Esophagus (tissue), 2 donors: ENCODE data around the gene GRIA3. TPM values are rescaled to one million over a fixed set of nuclear protein-coding genes. Genes with fewer than 3 reads are reported as not detected.

ENCODE experiments used
- H3K27ac ChIP-seq, 2 donors: one replicate each; pipeline ENCODE4 v1.5.1; 2013; ENCODE audit warnings: low read depth in 2 of 2, mild to moderate bottlenecking in 2 of 2, inconsistent platforms in 1 of 2, low read length in 1 of 2, moderate library complexity in 1 of 2
- H3K27me3 ChIP-seq, 2 donors: one replicate each; pipeline ENCODE4 v1.6.1; 2013; ENCODE audit warnings: low read length in 2 of 2, control low read depth in 1 of 2, mild to moderate bottlenecking in 1 of 2; ENCODE audit not compliant: insufficient read depth in 2 of 2, control insufficient read depth in 1 of 2
- H3K36me3 ChIP-seq, 2 donors: one replicate each; pipeline ENCODE4 v1.6.1; 2013; ENCODE audit warnings: low read length in 1 of 2; ENCODE audit not compliant: control insufficient read depth in 2 of 2, insufficient read depth in 2 of 2
- H3K4me1 ChIP-seq, 2 donors: one replicate each; pipeline ENCODE4 v1.6.1; 2013; ENCODE audit warnings: low read length in 1 of 2; ENCODE audit not compliant: control insufficient read depth in 2 of 2, insufficient read depth in 2 of 2
- H3K4me3 ChIP-seq, 2 donors: one replicate each; pipeline ENCODE4 v1.5.1; 2013; ENCODE audit warnings: low read length in 2 of 2, mild to moderate bottlenecking in 2 of 2, low read depth in 1 of 2, moderate library complexity in 1 of 2
- H3K9me3 ChIP-seq, 2 donors: one replicate each; pipeline ENCODE4 v1.6.1; 2013; ENCODE audit warnings: mild to moderate bottlenecking in 2 of 2, low read depth in 1 of 2, low read length in 1 of 2, moderate library complexity in 1 of 2; ENCODE audit not compliant: control insufficient read depth in 2 of 2, insufficient read depth in 1 of 2
- WGBS, 2 donors: extraction: QIAGEN DNeasy Blood & Tissue Kit; methylation state at CpG; one replicate each; pipeline ENCODE4 v1.1.7; 2013; 5-methylcytosine and 5-hydroxymethylcytosine counted together
- polyA plus RNA-seq, 2 donors: library from polyadenylated mRNA; stranded (reverse); fragments of 200-250 nt; gene quantifications; one replicate each; pipeline ENCODE4 v1.2.3, GENCODE V29; 2013
- donor health status: healthy with polysubstance abuse.
- donor health status: Bipolar disorder and iron deficiency.

The GRIA3 gene
- polyA plus RNA-seq, 2 donors, result 0.05 TPM; not detected in 1

DNA sequence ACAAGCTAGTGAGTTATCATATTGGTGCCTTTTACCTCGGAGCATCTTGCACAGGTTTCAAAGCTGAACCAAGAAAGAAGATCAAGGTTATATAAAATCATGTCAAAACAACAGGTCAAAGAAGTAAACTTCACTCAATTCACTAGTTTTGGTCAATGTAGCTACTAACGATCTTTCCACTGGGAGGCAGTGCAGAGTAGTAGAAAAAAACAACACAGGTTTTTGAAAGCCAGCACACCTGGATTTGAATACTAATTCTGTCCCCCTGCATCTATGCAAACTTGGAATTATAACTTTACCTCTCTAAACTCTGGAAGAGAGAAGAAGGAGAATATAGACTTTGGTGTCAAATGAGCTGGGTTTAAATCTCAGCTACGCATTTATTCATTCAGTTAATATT lies 266.1 kb downstream of the GRIA3 start:
- Histone ChIP-seq H3K9me3 (no peaks in the 10 kb centered on the region), H3K36me3 (no peaks in the 10 kb centered on the region), H3K27ac (no peak overlapping the region), H3K4me3 (no peak overlapping the region), H3K27me3 (no peaks in the 10 kb centered on the region), H3K4me1 (no peaks in the 10 kb centered on the region)
- 35 to 57% methylated on average over 3 of the region's 3 CpGs for WGBS, 2 donors

DNA sequence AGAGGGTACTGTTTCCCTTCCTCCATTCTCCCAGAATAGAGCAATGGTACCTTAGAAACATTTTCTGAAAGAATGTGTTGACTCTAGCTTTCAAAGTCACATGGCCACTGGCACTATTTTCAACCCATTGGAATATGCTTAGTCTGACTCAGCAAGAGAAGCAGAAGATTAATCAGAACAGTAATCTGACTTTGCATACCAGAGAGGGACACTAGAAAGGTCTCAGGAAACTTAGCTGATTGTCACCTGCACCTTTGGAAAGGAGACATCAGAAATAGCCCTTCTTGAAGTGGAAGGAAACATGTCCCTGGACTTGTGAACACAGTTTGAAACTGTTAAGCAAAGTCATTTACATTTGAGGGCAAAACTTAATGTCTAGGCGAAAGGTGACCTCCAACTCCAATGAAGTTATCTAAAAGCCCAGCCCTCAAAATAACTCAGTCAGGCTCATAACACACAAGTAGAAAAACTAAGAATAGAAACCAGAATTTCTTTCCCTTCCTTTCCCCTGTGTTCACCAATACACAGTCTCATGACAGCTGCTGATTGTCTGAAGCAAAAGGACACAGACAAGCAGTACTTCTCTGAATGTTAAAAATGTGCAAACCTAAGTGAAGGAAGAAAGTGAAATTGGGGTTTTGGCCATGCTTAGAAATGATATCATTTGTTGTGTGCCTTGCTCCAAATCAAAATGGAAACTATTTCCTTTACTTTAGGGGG lies 270.8 kb downstream of the GRIA3 start:
- no peaks in the 10 kb centered on the region for H3K9me3 ChIP-seq
- H3K27ac ChIP-seq, result no peak overlapping the region
- H3K36me3 ChIP-seq, result no peaks in the 10 kb centered on the region
- no peaks in the 10 kb centered on the region for H3K4me1 ChIP-seq
- no peaks in the 10 kb centered on the region for H3K27me3 ChIP-seq
- no peak overlapping the region for H3K4me3 ChIP-seq
- 78 to 100% methylated on average over 1 of the region's 1 CpG for WGBS, 2 donors

DNA sequence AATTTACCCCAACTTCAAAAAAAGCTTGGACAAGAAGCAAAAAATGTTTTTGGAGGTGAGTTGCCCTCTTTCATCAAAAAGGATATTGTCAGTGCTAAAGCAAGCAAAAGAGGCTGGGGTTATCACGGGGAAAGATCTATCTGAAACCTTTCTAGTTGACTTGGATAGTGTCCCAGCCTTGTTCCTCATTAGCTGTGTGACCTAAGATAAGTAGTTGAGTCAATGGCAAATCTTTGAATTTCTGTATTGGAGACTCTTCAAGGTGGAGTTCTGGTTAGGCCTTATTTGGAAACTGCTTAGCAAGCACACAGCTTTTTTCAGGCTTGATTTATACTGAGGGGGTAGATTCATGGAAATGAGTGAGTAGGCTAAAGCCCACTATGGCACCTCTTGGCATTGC lies 271.6 kb downstream of the GRIA3 start:
- H3K9me3 ChIP-seq, result no peaks in the 10 kb centered on the region
- H3K27ac ChIP-seq, result no peak overlapping the region
- H3K4me3 ChIP-seq, result no peak overlapping the region
- no peaks in the 10 kb centered on the region for H3K4me1 ChIP-seq
- no peaks in the 10 kb centered on the region for H3K27me3 ChIP-seq
- H3K36me3 ChIP-seq, result no peaks in the 10 kb centered on the region
- WGBS, 2 donors, result 28 to 78% methylated on average over 1 of the region's 1 CpG

DNA sequence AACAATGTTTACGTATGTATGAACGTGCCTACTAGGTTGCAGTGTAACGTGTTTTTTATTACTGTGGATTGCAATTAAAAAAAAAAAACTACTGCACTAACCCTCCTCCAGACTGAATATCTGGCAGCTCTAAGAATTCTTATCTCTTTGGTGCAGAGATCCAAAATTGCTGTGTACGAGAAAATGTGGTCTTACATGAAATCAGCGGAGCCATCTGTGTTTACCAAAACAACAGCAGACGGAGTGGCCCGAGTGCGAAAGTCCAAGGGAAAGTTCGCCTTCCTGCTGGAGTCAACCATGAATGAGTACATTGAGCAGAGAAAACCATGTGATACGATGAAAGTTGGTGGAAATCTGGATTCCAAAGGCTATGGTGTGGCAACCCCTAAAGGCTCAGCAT lies 280.6 kb downstream of the GRIA3 start:
- 82 to 85% methylated on average over 10 of the region's 10 CpGs for WGBS, 2 donors
- H3K27ac ChIP-seq, result no peak overlapping the region
- no peaks in the 10 kb centered on the region for H3K27me3 ChIP-seq
- no peaks in the 10 kb centered on the region for H3K9me3 ChIP-seq
- H3K4me3 ChIP-seq, result no peak overlapping the region
- no peaks in the 10 kb centered on the region for H3K36me3 ChIP-seq
- no peaks in the 10 kb centered on the region for H3K4me1 ChIP-seq

DNA sequence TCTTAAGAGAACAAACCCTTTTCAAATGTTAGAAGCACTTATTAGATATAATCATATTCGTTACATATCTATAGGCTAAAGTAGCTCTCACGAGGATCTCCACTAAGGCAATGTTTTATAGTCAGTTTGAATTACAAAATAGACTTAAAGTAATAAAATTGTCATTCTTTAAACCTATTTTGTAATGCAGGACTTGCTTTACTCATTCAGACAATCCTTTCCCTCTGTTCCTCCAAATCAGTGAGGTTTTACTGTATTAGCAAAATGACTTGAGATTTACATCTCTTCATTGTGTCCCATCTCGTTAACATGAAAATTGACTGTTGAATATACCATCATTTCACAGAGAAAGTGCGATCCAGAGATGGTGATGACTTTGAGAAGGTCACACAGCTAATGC lies 284.4 kb downstream of the GRIA3 start:
- Histone ChIP-seq H3K4me3 (no peak overlapping the region), H3K27me3 (no peaks in the 10 kb centered on the region), H3K9me3 (no peaks in the 10 kb centered on the region), H3K4me1 (no peaks in the 10 kb centered on the region), H3K36me3 (no peaks in the 10 kb centered on the region), H3K27ac (no peak overlapping the region)
- 57 to 81% methylated on average over 4 of the region's 4 CpGs for WGBS, 2 donors

DNA sequence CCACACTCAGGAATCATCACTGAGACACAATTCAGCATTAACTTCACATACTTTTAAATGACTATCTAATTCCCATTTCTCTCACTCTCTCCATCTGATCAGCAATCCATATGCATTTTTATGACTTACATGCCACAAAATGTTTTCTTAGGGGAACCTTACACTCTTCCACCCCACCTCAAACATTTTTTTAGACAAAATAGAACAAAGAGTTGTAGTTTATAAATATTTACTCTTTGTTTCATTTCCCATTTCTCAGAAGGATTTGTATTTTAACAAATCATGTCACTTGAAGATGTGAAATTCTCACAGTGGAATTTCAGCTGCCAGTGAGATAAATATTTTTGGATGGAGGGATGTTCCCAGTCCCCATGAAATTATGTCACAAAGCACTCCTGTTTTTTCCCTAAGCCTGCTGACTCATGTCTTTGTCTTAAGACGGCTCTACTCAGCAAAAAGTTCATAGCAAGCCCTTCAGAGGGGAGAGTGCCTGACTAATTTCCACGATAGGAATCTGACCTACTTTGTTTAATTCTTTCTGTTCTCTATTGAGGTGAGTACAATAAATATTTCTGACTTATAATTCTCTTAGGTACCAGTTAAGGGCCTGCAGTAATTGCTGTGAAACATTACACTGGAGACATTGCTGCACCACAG lies 291.1 kb downstream of the GRIA3 start:
- no peak overlapping the region for H3K27ac ChIP-seq
- H3K9me3 ChIP-seq, result no peaks in the 10 kb centered on the region
- WGBS, 2 donors, result 32% methylated on average over 2 of the region's 2 CpGs
- H3K4me1 ChIP-seq, result no peaks in the 10 kb centered on the region
- no peaks in the 10 kb centered on the region for H3K27me3 ChIP-seq
- H3K4me3 ChIP-seq, result no peak overlapping the region
- H3K36me3 ChIP-seq, result no peaks in the 10 kb centered on the region

DNA sequence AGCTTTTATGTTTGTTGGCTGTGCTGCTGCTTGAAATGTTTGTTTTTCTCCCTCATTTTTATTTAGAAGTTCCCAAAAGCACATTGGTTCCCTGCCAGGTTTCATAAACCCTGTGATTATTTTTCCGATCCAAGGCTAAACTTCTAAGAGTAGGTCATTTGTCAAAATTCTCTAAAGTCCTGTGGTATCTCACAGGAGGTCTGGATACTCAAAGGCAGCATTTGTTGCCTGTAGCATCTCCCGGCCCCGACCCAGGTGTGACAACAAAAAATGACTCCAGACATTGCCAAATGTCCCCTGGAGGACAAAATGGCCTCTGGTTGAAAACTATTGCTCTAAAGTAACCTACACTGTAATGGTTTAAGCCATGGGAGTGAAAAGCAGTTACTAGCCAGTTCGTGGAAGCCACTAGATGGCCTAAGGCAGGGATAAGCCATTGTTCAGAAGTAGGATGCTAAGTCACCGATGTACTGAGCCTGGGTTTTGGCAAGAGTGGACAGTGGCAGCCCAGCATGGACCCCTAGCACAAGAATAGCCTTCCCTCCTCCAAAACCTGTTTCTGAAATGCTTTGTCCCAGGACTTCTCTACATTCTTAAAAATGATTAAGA lies 292.6 kb downstream of the GRIA3 start:
- no peaks in the 10 kb centered on the region for H3K9me3 ChIP-seq
- no peaks in the 10 kb centered on the region for H3K4me1 ChIP-seq
- WGBS, 2 donors, result 36 to 47% methylated on average over 5 of the region's 5 CpGs
- H3K4me3 ChIP-seq, result no peak overlapping the region
- no peaks in the 10 kb centered on the region for H3K27me3 ChIP-seq
- H3K36me3 ChIP-seq, result no peaks in the 10 kb centered on the region
- no peak overlapping the region for H3K27ac ChIP-seq

DNA sequence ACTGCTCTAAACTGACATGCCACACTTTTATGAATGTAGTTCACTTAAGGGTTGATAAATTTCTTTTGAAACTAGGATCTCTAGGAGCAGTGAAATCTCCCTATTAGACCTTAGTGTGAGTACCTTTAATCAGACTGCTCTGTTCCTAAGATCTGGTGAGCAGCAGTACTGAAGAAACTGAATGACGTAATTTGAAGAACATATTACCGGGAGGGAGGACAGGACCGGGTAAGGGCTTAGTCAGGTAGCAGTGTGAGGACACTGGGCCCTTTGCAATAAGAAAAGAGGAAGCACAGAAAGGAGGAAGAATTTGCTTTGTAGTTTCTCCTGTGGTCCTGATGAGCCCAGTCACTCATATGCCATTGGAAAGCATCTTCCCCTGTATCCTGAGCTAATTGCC lies 293.6 kb downstream of the GRIA3 start:
- no peaks in the 10 kb centered on the region for H3K36me3 ChIP-seq
- H3K27ac ChIP-seq, result no peak overlapping the region
- H3K4me3 ChIP-seq, result no peak overlapping the region
- no peaks in the 10 kb centered on the region for H3K4me1 ChIP-seq
- WGBS, 2 donors, result 92 to 97% methylated on average over 3 of the region's 3 CpGs
- H3K9me3 ChIP-seq, result no peaks in the 10 kb centered on the region
- no peaks in the 10 kb centered on the region for H3K27me3 ChIP-seq

DNA sequence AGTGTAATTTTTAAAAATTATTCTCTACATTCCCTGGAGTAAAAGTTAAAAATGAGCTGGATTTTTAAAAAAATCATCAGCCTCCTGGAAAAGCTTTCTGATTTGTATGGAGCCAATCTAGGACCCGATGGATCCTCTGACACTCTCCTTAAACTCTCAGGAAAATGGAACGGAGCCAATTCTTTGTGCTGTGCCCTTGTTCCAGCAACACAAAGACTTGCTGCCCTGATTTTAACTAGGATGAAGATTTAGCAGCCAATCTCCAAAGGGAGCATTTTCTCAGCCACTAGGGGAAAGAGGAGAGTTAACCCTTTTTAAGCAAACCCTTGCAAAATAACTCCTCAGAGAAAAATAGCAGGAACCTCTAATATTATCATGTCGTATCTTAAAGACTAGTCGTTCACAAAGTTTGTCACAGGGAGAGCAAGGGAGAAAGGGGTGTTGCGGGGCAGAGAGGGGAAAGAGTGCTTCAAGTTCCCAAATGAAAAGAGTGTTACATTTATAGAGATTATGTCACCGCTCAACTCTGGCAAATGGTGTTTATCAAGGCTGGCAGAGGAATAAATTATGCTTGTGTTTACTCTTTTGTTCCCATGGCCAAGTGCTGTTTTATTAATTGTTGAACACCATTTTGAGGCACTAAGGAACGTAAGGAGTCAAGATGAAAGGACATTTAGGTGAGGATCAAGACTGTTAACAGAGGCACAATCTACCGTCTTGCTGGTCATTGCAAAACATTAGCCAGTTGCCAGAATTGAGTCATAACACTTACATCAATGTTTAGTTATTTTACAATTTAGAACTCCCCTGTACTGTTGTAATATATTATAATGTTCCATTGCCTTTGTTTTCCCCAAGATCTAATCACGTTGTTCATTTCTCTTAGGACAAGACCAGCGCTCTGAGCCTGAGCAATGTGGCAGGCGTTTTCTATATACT lies 298.1 kb downstream of the GRIA3 start:
- no peaks in the 10 kb centered on the region for H3K36me3 ChIP-seq
- H3K4me3 ChIP-seq, result no peak overlapping the region
- 56 to 62% methylated on average over 11 of the region's 11 CpGs for WGBS, 2 donors
- H3K27ac ChIP-seq, result no peak overlapping the region
- no peaks in the 10 kb centered on the region for H3K9me3 ChIP-seq
- no peaks in the 10 kb centered on the region for H3K4me1 ChIP-seq
- H3K27me3 ChIP-seq, result no peaks in the 10 kb centered on the region
